SKM-1 (cell line): ENCODE measurements around the gene PPP1R9B.

Experiments used
- DNase-seq: peaks from one replicate; lab custom pipeline; 2025; ENCODE audit not compliant: unreplicated experiment; lab: John Stamatoyannopoulos, UW

Gene PPP1R9B

GRCh38 chr17:50188531-50188920, 38.0 kb upstream of the PPP1R9B start:
- DNase-seq: no peak

- no peak for DNase-seq
Observed at GRCh38 chr17:50187751-50188530, 37.5 kb upstream of the PPP1R9B start.

GRCh38 chr17:50187394-50187725, 36.9 kb upstream of the PPP1R9B start:
- DNase-seq: no peak

GRCh38 chr17:50186661-50187393, 36.4 kb upstream of the PPP1R9B start:
- no peak for DNase-seq

- DNase-seq: no peak
Observed at GRCh38 chr17:50185631-50186471, 35.4 kb upstream of the PPP1R9B start.

- DNase-seq: peak; percentile 75
Observed at GRCh38 chr17:50184611-50185398, 34.3 kb upstream of the PPP1R9B start.

- peak; percentile 23 for DNase-seq
Observed at GRCh38 chr17:50184064-50184463, 33.6 kb upstream of the PPP1R9B start.

GRCh38 chr17:50183421-50183994, 33.0 kb upstream of the PPP1R9B start:
- DNase-seq: peak; percentile 94

- DNase-seq: no peak
Observed at GRCh38 chr17:50182783-50183420, 32.4 kb upstream of the PPP1R9B start.

- no peak for DNase-seq
Observed at GRCh38 chr17:50181591-50182560, 31.4 kb upstream of the PPP1R9B start.

GRCh38 chr17:50181144-50181543, 30.7 kb upstream of the PPP1R9B start:
- no peak for DNase-seq

GRCh38 chr17:50180620-50181019, 30.1 kb upstream of the PPP1R9B start:
- DNase-seq: no peak

- no peak for DNase-seq
Observed at GRCh38 chr17:50180111-50180510, 29.6 kb upstream of the PPP1R9B start.

GRCh38 chr17:50177983-50178834, 27.7 kb upstream of the PPP1R9B start:
- DNase-seq: no peak

GRCh38 chr17:50177476-50177875, 27.0 kb upstream of the PPP1R9B start:
- DNase-seq: no peak

GRCh38 chr17:50176559-50177357, 26.3 kb upstream of the PPP1R9B start:
- no peak for DNase-seq
